Stomach (tissue), 4 donors: ENCODE measurements around the gene TMEM132E.

Experiments
- CTCF ChIP-seq, 7 experiments: fragments of 450-650 bp in 4 of 7; fragments of 200-600 bp in 3 of 7; sonication (generic) in 3 of 7; IDR thresholded peaks; one replicate each; pipeline ENCODE4 v1.5.1; 2016 to 2019; ENCODE audit warnings: antibody characterized with exemption in 7 of 7, control low read depth in 2 of 7, mild to moderate bottlenecking in 1 of 7
- EP300 ChIP-seq: sonication (generic); formaldehyde crosslinking; IDR thresholded peaks from one replicate; pipeline ENCODE4 v1.6.1; 2017; ENCODE audit warnings: antibody characterized with exemption

GRCh38 chr17:34565713-34566112 lies 13.7 kb upstream of the TMEM132E start:
- TF ChIP-seq CTCF (IDR thresholded peaks at IDR 0.05) (no peak), EP300 (no peak)
